Measurements from ENCODE around the gene HCRTR2.
"Not testable (repeated sequence)": the region's sequence is repeated elsewhere in the genome, so short reads cannot be mapped to it uniquely, and the experiment has no call there.

Gene HCRTR2

DNA sequence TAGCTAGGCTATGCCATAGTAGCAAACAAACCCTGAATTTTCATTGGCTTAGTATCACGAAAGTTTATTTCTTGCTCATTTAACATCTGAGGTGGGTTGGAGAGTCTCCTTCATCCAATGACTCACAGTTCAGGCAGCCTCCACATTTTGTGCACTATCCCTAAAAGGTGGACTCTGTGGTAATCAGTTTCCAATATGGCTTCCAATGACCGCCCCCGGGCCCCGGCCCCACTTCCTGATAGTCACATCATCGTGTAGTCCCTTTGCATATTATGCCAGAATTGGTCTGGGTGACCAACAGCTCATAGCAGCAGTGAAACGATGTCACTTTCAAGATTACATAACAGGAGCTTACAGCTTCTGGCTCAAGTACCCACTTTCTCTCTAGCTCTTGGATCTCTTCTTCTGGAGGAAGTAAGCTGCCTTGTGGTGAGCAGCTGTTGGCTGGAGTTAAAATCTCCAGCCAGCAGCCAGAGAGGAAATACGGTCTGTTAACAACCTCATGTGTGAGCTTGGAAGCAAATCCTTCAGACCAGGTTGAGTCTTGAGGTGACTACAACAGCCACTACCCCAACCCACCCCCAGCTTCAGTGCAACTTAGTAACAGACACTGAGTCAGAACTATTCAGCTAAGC lies 7.8 kb downstream of the HCRTR2 start:
- no peaks in the 10 kb centered on the region for H3K27me3 Mint-ChIP-seq
- no peaks in the 10 kb centered on the region for H3K36me3 Mint-ChIP-seq
- no peak overlapping the region for H3K4me3 Mint-ChIP-seq
- H3K27ac Mint-ChIP-seq: no peak overlapping the region
- DNase-seq (no peak), ATAC-seq (replicated peaks) (no peak)
- H3K9me3 Mint-ChIP-seq: peaks cover 0 to 2% of the 10 kb centered on the region in 2 donors
- no peaks in the 10 kb centered on the region for H3K4me1 Mint-ChIP-seq

DNA sequence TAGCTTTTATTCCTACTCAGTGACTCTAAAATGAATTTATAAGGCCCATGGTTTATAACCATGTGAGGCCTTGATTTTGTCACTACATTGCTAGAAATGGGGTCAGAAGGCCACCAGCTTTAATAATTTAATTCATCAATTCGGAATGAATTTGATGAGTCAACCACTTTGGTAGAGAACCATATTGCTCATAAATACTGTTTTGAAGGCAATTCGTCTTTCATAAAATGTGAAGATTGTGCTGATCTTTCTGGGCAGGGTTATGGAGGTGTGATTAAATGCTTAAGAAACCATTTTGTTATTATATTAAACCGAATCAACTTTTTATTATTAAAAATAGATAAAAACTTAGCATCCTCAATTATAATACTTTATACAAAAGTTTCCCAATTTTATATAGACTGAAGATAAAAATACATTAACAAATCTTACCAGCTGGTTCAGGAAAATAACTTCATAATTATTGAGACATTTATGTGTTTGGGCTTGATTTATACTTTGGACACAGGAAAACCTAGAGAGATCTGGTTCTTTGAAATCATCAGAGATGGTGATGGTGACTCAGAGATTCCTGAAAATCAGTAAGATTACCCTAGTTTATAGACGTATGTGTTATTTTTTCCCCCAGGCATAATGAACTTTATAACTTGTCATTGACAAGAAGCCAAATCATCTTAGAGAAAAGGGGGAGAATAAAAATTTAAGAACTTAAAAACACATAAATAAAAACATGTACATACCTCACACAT lies 10.6 kb downstream of the HCRTR2 start:
- Mint-ChIP-seq H3K4me1 (no peaks in the 10 kb centered on the region), H3K36me3 (no peaks in the 10 kb centered on the region), H3K27me3 (no peaks in the 10 kb centered on the region), H3K4me3 (no peak overlapping the region), H3K9me3 (peaks cover 0 to 2% of the 10 kb centered on the region in 2 donors), H3K27ac (no peak overlapping the region)
- DNase-seq (no peak), ATAC-seq (replicated peaks) (no peak)

- no peak overlapping the region for H3K27ac Mint-ChIP-seq
- no peak overlapping the region for H3K4me3 Mint-ChIP-seq
- H3K27me3 Mint-ChIP-seq: no peaks in the 10 kb centered on the region
- no peak for ATAC-seq (replicated peaks)
- no peaks in the 10 kb centered on the region for H3K36me3 Mint-ChIP-seq
- H3K4me1 Mint-ChIP-seq: no peaks in the 10 kb centered on the region
- no peaks in the 10 kb centered on the region for H3K9me3 Mint-ChIP-seq
- DNase-seq: no peak
These were observed 24.4 kb downstream of the HCRTR2 start for GRCh38 chr6:55198715-55199114.

DNA sequence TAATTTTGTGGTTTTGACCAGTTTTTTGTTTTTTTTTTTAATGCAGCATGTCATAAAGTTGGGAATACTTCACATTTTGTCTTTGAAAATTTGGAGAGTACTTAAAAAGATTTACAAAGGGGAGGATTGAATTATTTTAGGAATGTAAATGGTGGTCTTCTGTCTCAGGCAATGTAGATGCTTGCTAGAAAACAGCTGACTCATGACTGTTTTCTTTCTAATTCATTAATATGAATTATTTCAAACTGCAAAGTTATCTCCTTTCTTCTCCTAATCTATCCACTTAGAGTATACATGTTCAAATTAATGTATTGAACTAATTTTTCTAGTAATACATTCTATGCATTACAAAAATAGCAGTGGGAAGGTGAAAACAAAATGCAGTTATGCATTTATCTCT lies 24.9 kb downstream of the HCRTR2 start:
- no peak for ATAC-seq (replicated peaks)
- Mint-ChIP-seq H3K36me3 (no peaks in the 10 kb centered on the region), H3K27me3 (no peaks in the 10 kb centered on the region), H3K4me3 (no peak overlapping the region), H3K27ac (no peak overlapping the region), H3K9me3 (no peaks in the 10 kb centered on the region), H3K4me1 (no peaks in the 10 kb centered on the region)
- no peak for DNase-seq

DNA sequence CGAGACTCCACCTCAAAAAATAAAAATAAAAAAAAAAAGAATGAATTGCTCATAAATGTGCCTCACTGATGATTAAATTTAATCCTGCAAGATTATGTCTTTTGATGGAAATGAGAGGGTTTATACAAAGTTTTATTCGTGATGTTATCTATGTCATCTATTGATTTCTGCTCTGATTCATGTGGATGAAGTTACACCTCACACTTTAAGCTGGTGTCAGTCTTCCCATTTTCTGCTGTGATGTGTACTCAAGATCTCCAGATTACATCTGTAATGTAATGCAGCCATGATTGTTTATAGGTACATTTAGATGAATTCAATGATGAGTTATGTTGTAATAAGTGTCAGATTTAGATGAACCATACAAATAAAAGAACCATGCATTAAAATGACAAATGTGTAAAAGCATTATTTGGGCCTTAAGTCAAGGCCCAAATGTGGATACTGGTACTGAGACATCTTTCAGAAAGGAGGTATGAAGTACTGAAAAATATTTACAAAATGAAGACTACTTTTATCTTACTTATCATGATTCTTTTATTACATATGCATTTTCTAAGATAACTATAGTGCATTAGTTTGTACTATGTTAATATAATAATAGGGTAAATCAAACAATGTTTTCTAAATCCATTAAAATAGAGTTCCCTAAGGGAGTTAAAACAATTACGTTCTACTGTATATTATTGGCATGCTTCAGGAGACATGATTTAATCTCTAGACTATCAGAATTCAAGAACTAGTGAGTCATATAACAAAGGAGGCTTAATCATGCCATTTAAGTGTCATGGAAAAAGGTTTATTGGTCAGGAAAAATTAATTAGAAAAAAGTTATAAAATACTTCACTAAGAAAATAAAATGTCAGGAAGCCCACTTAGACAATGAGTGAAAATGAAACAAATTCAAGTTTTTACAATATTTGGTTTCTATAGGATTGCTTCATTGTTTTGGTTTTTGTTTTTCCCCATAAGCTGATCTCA lies 34.5 kb downstream of the HCRTR2 start:
- Mint-ChIP-seq H3K36me3 (no peaks in the 10 kb centered on the region), H3K4me1 (no peaks in the 10 kb centered on the region), H3K27me3 (no peaks in the 10 kb centered on the region), H3K9me3 (peaks cover 0 to 4% of the 10 kb centered on the region in 2 donors), H3K4me3 (no peak overlapping the region), H3K27ac (no peak overlapping the region)
- DNase-seq (no peak), ATAC-seq (replicated peaks) (no peak)

DNA sequence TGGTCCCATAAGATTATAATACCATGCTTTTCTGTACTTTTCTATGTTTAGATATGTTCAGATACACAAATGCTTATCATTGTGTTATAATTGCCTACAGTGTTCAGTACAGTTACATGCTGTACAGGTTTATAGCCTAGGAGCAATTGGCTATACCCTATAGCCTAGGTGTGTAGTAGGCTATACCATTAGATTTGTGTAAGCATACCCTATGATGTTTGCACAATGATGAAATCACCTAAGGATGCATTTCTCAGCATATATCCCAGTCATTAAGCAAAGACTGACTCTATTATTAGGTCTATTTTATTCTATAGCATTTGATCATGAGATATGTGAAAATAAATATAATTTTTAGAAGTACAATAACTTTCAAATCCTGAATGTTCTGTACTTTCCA lies 36.6 kb downstream of the HCRTR2 start:
- DNase-seq: no peak
- no peak for ATAC-seq (replicated peaks)
- Mint-ChIP-seq H3K9me3 (peaks cover 0 to 4% of the 10 kb centered on the region in 2 donors), H3K4me3 (no peak overlapping the region), H3K27me3 (no peaks in the 10 kb centered on the region), H3K4me1 (no peaks in the 10 kb centered on the region), H3K27ac (no peak overlapping the region), H3K36me3 (no peaks in the 10 kb centered on the region)

DNA sequence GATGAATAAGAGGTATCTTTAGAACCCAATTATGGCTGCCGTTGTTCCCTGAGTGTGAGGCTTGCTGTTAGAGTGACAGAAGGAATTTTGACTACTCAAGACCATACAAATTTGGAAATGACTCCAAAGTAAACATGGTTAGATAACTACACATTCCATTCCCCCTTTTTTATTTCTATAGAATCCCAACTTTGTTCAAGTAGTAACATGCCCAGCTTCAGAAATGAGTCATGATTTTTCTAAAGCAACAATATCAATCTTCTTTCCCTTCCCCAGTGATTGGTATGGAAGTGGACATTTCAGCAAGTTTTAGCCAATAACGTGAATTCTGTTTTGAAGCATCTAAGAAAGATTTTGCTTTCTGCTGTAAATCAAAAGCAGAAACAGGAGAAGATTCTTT lies 37.8 kb downstream of the HCRTR2 start:
- DNase-seq (no peak), ATAC-seq (replicated peaks) (no peak)
- Mint-ChIP-seq H3K9me3 (peaks cover 0 to 4% of the 10 kb centered on the region in 2 donors), H3K27me3 (no peaks in the 10 kb centered on the region), H3K4me3 (no peak overlapping the region), H3K36me3 (no peaks in the 10 kb centered on the region), H3K27ac (no peak overlapping the region), H3K4me1 (no peaks in the 10 kb centered on the region)

- no peak overlapping the region for H3K4me3 Mint-ChIP-seq
- H3K27me3 Mint-ChIP-seq: no peaks in the 10 kb centered on the region
These were observed 46.6 kb downstream of the HCRTR2 start for GRCh38 chr6:55220961-55221360.

GRCh38 chr6:55227862-55228261 lies 53.5 kb downstream of the HCRTR2 start:
- DNase-seq (no peak), ATAC-seq (replicated peaks) (no peak)
- H3K27me3 Mint-ChIP-seq: no peaks in the 10 kb centered on the region
- H3K27ac Mint-ChIP-seq: no peak overlapping the region
- H3K9me3 Mint-ChIP-seq: peaks cover 0 to 2% of the 10 kb centered on the region in 2 donors
- no peaks in the 10 kb centered on the region for H3K4me1 Mint-ChIP-seq
- H3K36me3 Mint-ChIP-seq: no peaks in the 10 kb centered on the region
- no peak overlapping the region for H3K4me3 Mint-ChIP-seq

More at GRCh38 chr6:55220961-55221360, 46.6 kb downstream of the HCRTR2 start:
- DNase-seq: no peak
- peaks cover 0 to 3% of the 10 kb centered on the region in 2 donors for H3K9me3 Mint-ChIP-seq
- H3K4me1 Mint-ChIP-seq: no peaks in the 10 kb centered on the region
- no peak overlapping the region for H3K27ac Mint-ChIP-seq
- no peaks in the 10 kb centered on the region for H3K36me3 Mint-ChIP-seq
- no peak for ATAC-seq (replicated peaks)

DNA sequence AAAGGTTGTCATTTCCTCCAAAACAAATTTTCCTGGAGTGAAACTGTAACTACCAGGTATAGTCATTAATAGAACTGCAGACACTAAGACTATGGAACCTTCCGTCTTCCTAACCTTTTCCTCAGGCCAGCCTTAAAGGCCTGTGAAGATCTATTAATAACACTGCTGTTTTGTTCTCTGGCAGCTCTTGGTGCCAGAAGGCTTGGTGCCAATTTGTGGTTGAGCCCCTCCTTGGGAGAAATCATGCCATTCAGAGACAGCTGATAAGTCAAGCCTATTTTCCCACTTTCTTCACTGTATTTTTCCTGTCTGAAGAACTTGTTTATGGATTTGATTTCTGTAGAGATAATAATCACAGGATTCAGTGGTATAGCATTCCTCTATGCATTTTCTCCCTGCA lies 64.8 kb downstream of the HCRTR2 start:
- no peaks in the 10 kb centered on the region for H3K27me3 Mint-ChIP-seq
- ATAC-seq (replicated peaks) (no peak), DNase-seq (no peak)
- no peaks in the 10 kb centered on the region for H3K4me1 Mint-ChIP-seq
- H3K27ac Mint-ChIP-seq: no peak overlapping the region
- H3K9me3 Mint-ChIP-seq: peaks cover 2 to 4% of the 10 kb centered on the region in 2 donors
- H3K36me3 Mint-ChIP-seq: no peaks in the 10 kb centered on the region
- H3K4me3 Mint-ChIP-seq: no peak overlapping the region

GRCh38 chr6:55240975-55241605 lies 66.8 kb downstream of the HCRTR2 start:
- not testable (repeated sequence) for H3K4me1 Mint-ChIP-seq; DNase-seq; H3K27me3 Mint-ChIP-seq; ATAC-seq (replicated peaks); H3K9me3 Mint-ChIP-seq; H3K4me3 Mint-ChIP-seq; H3K27ac Mint-ChIP-seq; H3K36me3 Mint-ChIP-seq

- Mint-ChIP-seq H3K27ac (no peak overlapping the region), H3K4me3 (no peak overlapping the region), H3K9me3 (peaks cover 0 to 2% of the 10 kb centered on the region in 2 donors), H3K4me1 (no peaks in the 10 kb centered on the region), H3K27me3 (no peaks in the 10 kb centered on the region), H3K36me3 (no peaks in the 10 kb centered on the region)
- no peak for DNase-seq
- ATAC-seq (replicated peaks): no peak
These were observed 76.1 kb downstream of the HCRTR2 start for GRCh38 chr6:55250400-55250799.

- Mint-ChIP-seq H3K4me3 (no peak overlapping the region), H3K4me1 (no peaks in the 10 kb centered on the region), H3K36me3 (no peaks in the 10 kb centered on the region), H3K27me3 (no peaks in the 10 kb centered on the region), H3K27ac (no peak overlapping the region), H3K9me3 (peaks cover 0 to 2% of the 10 kb centered on the region in 2 donors)
- ATAC-seq (replicated peaks) (no peak), DNase-seq (no peak)
These were observed 80.8 kb downstream of the HCRTR2 start for GRCh38 chr6:55255113-55255512.

GRCh38 chr6:55260181-55260580 lies 85.9 kb downstream of the HCRTR2 start:
- no peaks in the 10 kb centered on the region for H3K36me3 Mint-ChIP-seq
- DNase-seq: no peak
- no peaks in the 10 kb centered on the region for H3K9me3 Mint-ChIP-seq
- ATAC-seq (replicated peaks): no peak
- H3K4me1 Mint-ChIP-seq: no peaks in the 10 kb centered on the region
- H3K4me3 Mint-ChIP-seq: no peak overlapping the region
- H3K27ac Mint-ChIP-seq: no peak overlapping the region
- no peaks in the 10 kb centered on the region for H3K27me3 Mint-ChIP-seq

Measured in stimulated activated naive B cell treated with anti-CD40 and anti-IgM and Interleukin-4, amounts not matched to agents 10 μg/mL and 1 μg/mL and 100 μg/mL, for 72 hours (primary cell).